CD4-positive, alpha-beta T cell treated with Interleukin-10 for 1 hour (primary cell): ENCODE measurements around the gene SIT1.
"Not testable (repeated sequence)": the region's sequence is repeated elsewhere in the genome, so short reads cannot be mapped to it uniquely, and the experiment has no call there.

ENCODE experiments used
- DNase-seq: peaks from one replicate; pipeline ENCODE4 v3.0.0-alpha.2; 2020

SIT1 gene

GRCh38 chr9:35636135-35636876 lies 14.4 kb downstream of the SIT1 start:
- DNase-seq, result no peak

- DNase-seq, result no peak
Measured at GRCh38 chr9:35635730-35636129, 15.0 kb downstream of the SIT1 start.

- DNase-seq, result no peak
Measured at GRCh38 chr9:35629597-35629996, 21.1 kb downstream of the SIT1 start.

- DNase-seq, result no peak
Measured at GRCh38 chr9:35628389-35628991, 22.2 kb downstream of the SIT1 start.

- no peak for DNase-seq
Measured at GRCh38 chr9:35627575-35627974, 23.2 kb downstream of the SIT1 start.

- no peak for DNase-seq
Measured at GRCh38 chr9:35619800-35620158, 31.0 kb downstream of the SIT1 start.

GRCh38 chr9:35618854-35619799 lies 31.6 kb downstream of the SIT1 start:
- DNase-seq, result peak; percentile 64

GRCh38 chr9:35618325-35618727 lies 32.4 kb downstream of the SIT1 start, which contains the start of gene CD72:
Gene CD72, minus strand, starts transcription at chr9:35618413. Its CDS starts 110 bp downstream, at chr9:35618303.
- DNase-seq, result no peak

GRCh38 chr9:35617548-35617947 lies 33.2 kb downstream of the SIT1 start:
- no peak for DNase-seq

GRCh38 chr9:35616681-35617459 lies 33.9 kb downstream of the SIT1 start:
- DNase-seq, result peak; percentile 82

- no peak for DNase-seq
Measured at GRCh38 chr9:35615981-35616680, 34.6 kb downstream of the SIT1 start.

- DNase-seq, result no peak
Measured at GRCh38 chr9:35612843-35613242, 37.9 kb downstream of the SIT1 start.

- DNase-seq, result not testable (repeated sequence)
Measured at GRCh38 chr9:35612066-35612465, 38.7 kb downstream of the SIT1 start.

- peak; percentile 72 for DNase-seq
Measured at GRCh38 chr9:35611230-35611797, 39.4 kb downstream of the SIT1 start.

GRCh38 chr9:35609820-35610163 lies 40.9 kb downstream of the SIT1 start:
- DNase-seq, result no peak

- DNase-seq, result no peak
Measured at GRCh38 chr9:35609001-35609819, 41.5 kb downstream of the SIT1 start.

GRCh38 chr9:35608221-35608620 lies 42.5 kb downstream of the SIT1 start:
- no peak for DNase-seq

GRCh38 chr9:35606726-35607125 lies 44.0 kb downstream of the SIT1 start:
- no peak for DNase-seq

GRCh38 chr9:35606138-35606504 lies 44.6 kb downstream of the SIT1 start:
- no peak for DNase-seq

- DNase-seq, result peak; percentile 35
Measured at GRCh38 chr9:35605351-35606137, 45.2 kb downstream of the SIT1 start.
